HG02759 (cell line): ENCODE measurements around the gene B4GALT2.

ENCODE experiments used
- ATAC-seq: cut with Tn5 transposase; IDR thresholded peaks from one replicate; pipeline ENCODE4 v1.9.1; 2021; ENCODE audit warnings: mild to moderate bottlenecking, moderate library complexity; ENCODE audit not compliant: unreplicated experiment

Gene B4GALT2

GRCh38 chr1:43978551-43979260 is at the start of gene B4GALT2:
TSS of gene B4GALT2 (plus strand) at chr1:43979210. CDS start at chr1:43981161, 1,951 bp downstream.
- no peak for ATAC-seq

GRCh38 chr1:43930168-43930948 is 48.7 kb upstream of the B4GALT2 start:
- no peak for ATAC-seq

GRCh38 chr1:43930949-43931275 is 48.1 kb upstream of the B4GALT2 start:
- no peak for ATAC-seq

- no peak for ATAC-seq
Observed at GRCh38 chr1:43931711-43932660, 47.0 kb upstream of the B4GALT2 start.

- ATAC-seq: no peak
Observed at GRCh38 chr1:43932786-43933385, 46.1 kb upstream of the B4GALT2 start.

GRCh38 chr1:43933386-43934100 is 45.5 kb upstream of the B4GALT2 start, which contains the start of gene ARTN:
TSS of gene ARTN (plus strand) at chr1:43933801. CDS start at chr1:43935657, 1,856 bp downstream.
- ATAC-seq: no peak

GRCh38 chr1:43934101-43934985 is 44.7 kb upstream of the B4GALT2 start:
- ATAC-seq: no peak

- ATAC-seq: no peak
Observed at GRCh38 chr1:43934986-43935324, 44.1 kb upstream of the B4GALT2 start.

GRCh38 chr1:43935711-43936427 is 43.1 kb upstream of the B4GALT2 start:
- ATAC-seq: no peak

- ATAC-seq: no peak
Observed at GRCh38 chr1:43936431-43937151, 42.4 kb upstream of the B4GALT2 start.

GRCh38 chr1:43937179-43937865 is 41.7 kb upstream of the B4GALT2 start:
- no peak for ATAC-seq

- no peak for ATAC-seq
Observed at GRCh38 chr1:43938383-43938782, 40.6 kb upstream of the B4GALT2 start.

GRCh38 chr1:43938892-43939587 is 40.0 kb upstream of the B4GALT2 start:
- ATAC-seq: no peak

- no peak for ATAC-seq
Observed at GRCh38 chr1:43942411-43942810, 36.6 kb upstream of the B4GALT2 start.

- ATAC-seq: no peak
Observed at GRCh38 chr1:43944860-43945259, 34.1 kb upstream of the B4GALT2 start.

- no peak for ATAC-seq
Observed at GRCh38 chr1:43945674-43946235, 33.3 kb upstream of the B4GALT2 start.
